Trophoblast cell (in vitro differentiated cells and primary cell): ENCODE measurements around the gene CHAF1A.

Source experiments
- DNase-seq, 2 donors: peaks; one replicate each; pipeline ENCODE4 v3.0.0-alpha.2; 2016
- H2AFZ ChIP-seq: 2 replicates; pipeline ENCODE4 v1.6.1; 2013; ENCODE audit warnings: low read length, moderate library complexity, mild to moderate bottlenecking; ENCODE audit not compliant: insufficient read depth, poor library complexity
- H2AK5ac ChIP-seq: 2 replicates; pipeline ENCODE4 v1.6.1; 2013; ENCODE audit warnings: mild to moderate bottlenecking, low read length
- H2BK120ac ChIP-seq: 2 replicates; pipeline ENCODE4 v1.6.1; 2013; ENCODE audit warnings: low read length, mild to moderate bottlenecking, moderate library complexity; ENCODE audit not compliant: insufficient read depth, poor library complexity
- H2BK12ac ChIP-seq: 2 replicates; pipeline ENCODE4 v1.6.1; 2013; ENCODE audit warnings: mild to moderate bottlenecking, low read length, moderate library complexity
- H2BK5ac ChIP-seq: 2 replicates; pipeline ENCODE4 v1.6.1; 2013; ENCODE audit warnings: low read length, low read depth, moderate library complexity, mild to moderate bottlenecking; ENCODE audit not compliant: poor library complexity
- H3K14ac ChIP-seq: 2 replicates; pipeline ENCODE4 v1.6.1; 2013; ENCODE audit warnings: mild to moderate bottlenecking, low read length
- H3K18ac ChIP-seq: 2 replicates; pipeline ENCODE4 v1.6.1; 2013; ENCODE audit warnings: mild to moderate bottlenecking, low read length
- H3K23ac ChIP-seq: 2 replicates; pipeline ENCODE4 v1.6.1; 2013; ENCODE audit warnings: low read length
- H3K27ac ChIP-seq: 2 replicates; pipeline ENCODE4 v1.5.1; 2013; ENCODE audit warnings: low read depth, mild to moderate bottlenecking, inconsistent platforms, low read length, moderate library complexity
- H3K27me3 ChIP-seq: 2 replicates; pipeline ENCODE4 v1.6.1; 2013; ENCODE audit warnings: inconsistent platforms, mild to moderate bottlenecking, low read length, moderate library complexity; ENCODE audit not compliant: insufficient read depth
- H3K36me3 ChIP-seq, 2 experiments: 1 replicate in 1 of 2; 2 replicates in 1 of 2; pipeline ENCODE4 v1.6.1; 2013; ENCODE audit warnings: low read length in 2 of 2, mild to moderate bottlenecking in 2 of 2, moderate library complexity in 1 of 2; ENCODE audit not compliant: insufficient read depth in 2 of 2, control insufficient read depth in 1 of 2
- H3K4ac ChIP-seq: 2 replicates; pipeline ENCODE4 v1.6.1; 2013; ENCODE audit warnings: low read depth, mild to moderate bottlenecking, low read length, moderate library complexity
- H3K4me1 ChIP-seq, 2 experiments: 1 replicate in 1 of 2; 2 replicates in 1 of 2; pipeline ENCODE4 v1.6.1; 2013; ENCODE audit warnings: low read length in 2 of 2, mild to moderate bottlenecking in 2 of 2, moderate library complexity in 1 of 2; ENCODE audit not compliant: insufficient read depth in 2 of 2, control insufficient read depth in 1 of 2
- H3K4me2 ChIP-seq: 2 replicates; pipeline ENCODE4 v1.6.1; 2013; ENCODE audit warnings: inconsistent platforms, mild to moderate bottlenecking, low read length, moderate library complexity
- H3K4me3 ChIP-seq: 2 replicates; pipeline ENCODE4 v1.5.1; 2013; ENCODE audit warnings: mild to moderate bottlenecking, low read depth, low read length, inconsistent platforms
- H3K79me1 ChIP-seq: one replicate; pipeline ENCODE4 v1.6.1; 2013; ENCODE audit warnings: low read length
- H3K79me2 ChIP-seq: 2 replicates; pipeline ENCODE4 v1.6.1; 2013; ENCODE audit warnings: low read length, mild to moderate bottlenecking; ENCODE audit not compliant: control insufficient read depth, insufficient read depth, poor library complexity
- H3K9ac ChIP-seq: 2 replicates; pipeline ENCODE4 v1.6.1; 2013; ENCODE audit warnings: mild to moderate bottlenecking, low read length
- H3K9me3 ChIP-seq: 2 replicates; pipeline ENCODE4 v1.6.1; 2013; ENCODE audit warnings: low read depth, mild to moderate bottlenecking, control low read depth, inconsistent platforms, low read length; ENCODE audit not compliant: insufficient read depth
- H4K12ac ChIP-seq: 2 replicates; pipeline ENCODE4 v1.6.1; 2013; ENCODE audit warnings: low read depth, mild to moderate bottlenecking, low read length, moderate library complexity
- H4K8ac ChIP-seq: 2 replicates; pipeline ENCODE4 v1.6.1; 2013; ENCODE audit warnings: low read depth, mild to moderate bottlenecking, low read length, moderate library complexity
- H4K91ac ChIP-seq: one replicate; pipeline ENCODE4 v1.6.1; 2013; ENCODE audit warnings: low read depth, mild to moderate bottlenecking, low read length, moderate library complexity
- WGBS: extraction: QIAGEN DNeasy Blood & Tissue Kit; methylation state at CpG from one replicate; pipeline ENCODE4 v1.1.7; 2013; ENCODE audit warnings: missing lambda C conversion rate; ENCODE audit not compliant: insufficient read length, insufficient coverage; ENCODE audit errors: extremely low coverage; 5-methylcytosine and 5-hydroxymethylcytosine counted together

CHAF1A gene

DNA sequence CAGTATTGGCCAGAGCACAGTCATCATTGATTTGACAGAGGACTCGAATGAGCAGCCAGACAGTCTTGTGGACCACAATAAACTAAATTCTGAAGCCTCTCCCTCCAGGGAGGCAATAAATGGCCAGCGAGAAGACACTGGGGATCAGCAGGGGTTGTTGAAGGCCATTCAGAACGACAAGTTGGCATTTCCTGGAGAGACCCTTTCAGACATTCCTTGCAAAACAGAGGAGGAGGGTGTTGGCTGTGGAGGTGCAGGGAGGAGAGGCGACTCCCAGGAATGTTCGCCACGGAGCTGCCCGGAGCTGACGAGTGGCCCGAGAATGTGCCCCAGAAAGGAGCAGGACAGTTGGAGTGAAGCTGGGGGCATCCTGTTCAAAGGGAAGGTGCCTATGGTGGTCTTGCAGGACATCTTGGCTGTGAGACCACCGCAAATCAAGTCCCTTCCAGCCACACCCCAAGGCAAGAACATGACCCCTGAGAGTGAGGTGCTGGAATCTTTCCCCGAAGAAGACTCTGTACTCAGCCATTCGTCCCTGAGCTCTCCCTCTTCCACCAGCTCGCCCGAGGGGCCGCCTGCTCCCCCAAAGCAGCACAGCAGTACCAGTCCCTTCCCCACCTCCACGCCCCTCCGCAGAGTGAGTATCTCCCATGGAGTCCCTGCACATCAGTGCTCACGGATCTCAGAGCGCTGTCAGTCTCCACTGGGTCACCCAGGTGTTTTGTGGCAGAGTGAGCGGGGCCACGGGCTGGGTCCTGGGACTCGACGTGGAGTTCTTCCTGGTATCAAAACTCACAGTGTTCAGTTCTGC is 6.9 kb downstream of the CHAF1A start:
- Histone ChIP-seq H4K12ac (no peak overlapping the region), H3K27me3 (no peaks in the 10 kb centered on the region), H3K79me1 (no peaks in the 10 kb centered on the region), H3K9me3 (no peaks in the 10 kb centered on the region), H2BK5ac (no peak overlapping the region), H3K79me2 (peaks cover 3% of the 10 kb centered on the region), H3K36me3 (peaks cover 35 to 38% of the 10 kb centered on the region in 2 experiments), H3K4me2 (peak overlapping the region; percentile 6), H3K18ac (no peak overlapping the region), H2AFZ (no peak overlapping the region), H3K4me3 (no peak overlapping the region), H3K27ac (no peak overlapping the region), H2BK12ac (no peak overlapping the region), H3K23ac (no peak overlapping the region), H3K4me1 (no peaks in the 10 kb centered on the region), H3K4ac (no peak overlapping the region), H2BK120ac (no peak overlapping the region), H4K91ac (no peak overlapping the region), H3K9ac (no peak overlapping the region), H4K8ac (no peak overlapping the region), H3K14ac (no peak overlapping the region), H2AK5ac (no peak overlapping the region)
- no peak for DNase-seq
- WGBS = no CpG with 5 or more reads among the region's 23 CpGs

DNA sequence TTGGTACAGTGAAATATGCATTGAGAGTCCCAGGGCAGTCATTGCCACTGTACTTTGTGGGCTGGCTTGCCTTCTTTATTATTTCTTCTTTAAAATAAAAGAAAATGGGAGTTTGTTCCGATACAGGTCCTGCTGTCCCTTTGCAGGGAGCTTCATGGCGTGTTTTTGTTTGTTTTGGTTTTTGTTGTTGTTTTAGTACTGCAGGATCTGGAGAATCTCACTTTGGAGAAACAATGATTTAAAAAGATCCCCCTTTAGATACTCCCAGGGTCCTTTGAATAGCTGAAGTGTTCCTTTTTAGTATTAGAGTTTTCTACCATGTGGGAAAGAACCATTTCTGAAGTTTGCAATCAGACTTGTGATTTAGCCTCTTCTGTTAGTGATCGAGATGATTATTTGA is 11.1 kb downstream of the CHAF1A start:
- no peaks in the 10 kb centered on the region for H3K79me1 ChIP-seq
- no peak overlapping the region for H2AK5ac ChIP-seq
- no CpG with 5 or more reads among the region's 3 CpGs for WGBS
- H3K4me1 ChIP-seq = no peaks in the 10 kb centered on the region
- DNase-seq = no peak
- no peak overlapping the region for H3K23ac ChIP-seq
- no peak overlapping the region for H2AFZ ChIP-seq
- no peak overlapping the region for H3K4me2 ChIP-seq
- no peak overlapping the region for H4K91ac ChIP-seq
- H3K9ac ChIP-seq = no peak overlapping the region
- no peak overlapping the region for H2BK5ac ChIP-seq
- H3K4ac ChIP-seq = no peak overlapping the region
- no peak overlapping the region for H3K18ac ChIP-seq
- no peaks in the 10 kb centered on the region for H3K27me3 ChIP-seq
- H4K8ac ChIP-seq = no peak overlapping the region
- H4K12ac ChIP-seq = no peak overlapping the region
- no peak overlapping the region for H2BK12ac ChIP-seq
- H3K27ac ChIP-seq = no peak overlapping the region
- H3K9me3 ChIP-seq = no peaks in the 10 kb centered on the region
- no peak overlapping the region for H3K14ac ChIP-seq
- peaks cover 33 to 39% of the 10 kb centered on the region in 2 experiments for H3K36me3 ChIP-seq
- H3K79me2 ChIP-seq = peaks cover 2% of the 10 kb centered on the region
- H3K4me3 ChIP-seq = no peak overlapping the region
- H2BK120ac ChIP-seq = no peak overlapping the region

DNA sequence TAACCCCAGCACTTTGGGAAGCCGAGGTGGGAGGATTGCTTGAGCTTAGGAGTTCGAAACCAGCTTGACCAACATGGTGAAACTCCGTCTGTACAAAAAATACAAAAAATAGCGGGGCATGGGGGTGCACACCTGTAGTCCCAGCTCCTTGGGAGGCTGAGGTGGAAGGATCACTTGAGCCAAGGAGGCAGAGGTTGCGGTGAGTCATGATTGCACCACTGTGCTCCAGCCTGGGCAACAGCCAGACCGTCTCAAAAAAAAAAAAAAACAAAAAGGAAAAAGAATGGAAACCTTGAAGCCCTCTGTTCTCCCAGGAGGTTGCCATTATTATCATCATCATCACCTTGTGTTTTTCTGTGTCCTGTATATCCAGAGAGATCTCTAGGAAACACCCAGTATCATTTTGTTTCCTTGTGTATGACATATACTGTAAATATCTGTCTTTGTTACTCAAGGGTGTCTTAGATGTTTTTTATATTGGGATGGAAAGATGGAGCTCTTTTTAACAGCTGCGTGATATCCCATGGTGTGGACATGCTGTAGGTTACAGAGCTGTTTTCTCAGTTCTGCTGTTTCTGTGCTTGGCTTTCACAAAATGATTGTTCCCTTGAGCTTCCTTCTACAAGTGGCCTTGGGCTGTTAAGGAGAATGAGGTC is 11.8 kb downstream of the CHAF1A start:
- Histone ChIP-seq H2BK5ac (no peak overlapping the region), H3K79me2 (peaks cover 2% of the 10 kb centered on the region)

DNA sequence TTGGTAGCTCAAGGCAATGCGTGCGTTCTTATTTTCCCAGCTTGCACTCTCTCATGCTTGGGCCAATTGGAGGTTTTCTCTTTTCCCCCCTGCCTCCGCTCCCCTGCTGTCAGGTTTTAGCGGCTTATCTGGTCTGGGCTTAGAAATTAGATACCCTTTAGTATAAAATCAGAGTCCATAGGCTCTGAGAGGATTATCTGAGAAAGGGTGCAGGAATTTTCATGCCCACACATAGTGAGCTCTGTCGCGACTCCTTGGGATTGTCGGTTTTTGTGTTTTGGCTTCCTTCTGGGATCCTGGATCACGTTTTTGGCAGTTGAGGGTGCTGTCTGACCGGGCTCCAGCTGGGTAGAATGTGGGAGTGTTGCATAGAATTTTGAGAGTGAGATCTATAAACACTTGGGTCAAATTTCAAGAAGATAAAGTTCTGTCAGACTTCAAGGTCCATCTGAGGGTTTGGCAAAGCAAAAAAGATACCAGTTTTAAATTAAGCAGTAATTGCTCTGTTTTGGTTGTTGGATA is 12.4 kb downstream of the CHAF1A start:
- Histone ChIP-seq H4K91ac (no peak overlapping the region), H3K23ac (no peak overlapping the region), H3K9ac (no peak overlapping the region), H3K9me3 (no peaks in the 10 kb centered on the region), H3K4ac (no peak overlapping the region), H3K4me2 (no peak overlapping the region), H3K27ac (no peak overlapping the region), H2BK12ac (no peak overlapping the region), H2BK5ac (no peak overlapping the region), H2AFZ (no peak overlapping the region), H3K27me3 (no peaks in the 10 kb centered on the region), H4K12ac (no peak overlapping the region), H2AK5ac (no peak overlapping the region), H3K79me1 (no peaks in the 10 kb centered on the region), H3K4me1 (no peaks in the 10 kb centered on the region), H3K14ac (no peak overlapping the region), H2BK120ac (no peak overlapping the region), H3K4me3 (no peak overlapping the region), H3K36me3 (peaks cover 31 to 34% of the 10 kb centered on the region in 2 experiments), H4K8ac (no peak overlapping the region), H3K18ac (no peak overlapping the region), H3K79me2 (peaks cover 2% of the 10 kb centered on the region)
- no peak for DNase-seq
- no CpG with 5 or more reads among the region's 9 CpGs for WGBS

More for the DNA sequence above, 11.8 kb downstream of the CHAF1A start:
- Histone ChIP-seq H3K23ac (no peak overlapping the region), H3K27ac (no peak overlapping the region), H3K9me3 (no peaks in the 10 kb centered on the region), H3K4me1 (no peaks in the 10 kb centered on the region), H2BK120ac (no peak overlapping the region), H4K8ac (no peak overlapping the region), H3K27me3 (no peaks in the 10 kb centered on the region), H3K4me3 (no peak overlapping the region), H3K9ac (no peak overlapping the region), H2BK12ac (no peak overlapping the region), H3K79me1 (no peaks in the 10 kb centered on the region), H3K14ac (no peak overlapping the region), H3K4me2 (no peak overlapping the region), H3K4ac (peak overlapping the region; percentile 56), H3K18ac (no peak overlapping the region), H2AFZ (no peak overlapping the region), H4K91ac (no peak overlapping the region), H4K12ac (no peak overlapping the region), H3K36me3 (peaks cover 34 to 35% of the 10 kb centered on the region in 2 experiments), H2AK5ac (no peak overlapping the region)
- DNase-seq = peak in 1 of 2 donors; percentile 22
- WGBS = no CpG with 5 or more reads among the region's 7 CpGs
